Activated CD8-positive, alpha-beta memory T cell treated with anti-CD3 and anti-CD28 coated beads, Interleukin-2, amount 10 ng/mL, durations not matched to agents 7 days and 5 days (primary cell): ENCODE results near the gene GABRD. TPM values are rescaled to one million over a fixed set of nuclear protein-coding genes. Genes with fewer than 3 reads are reported as not detected.

Source experiments
- ATAC-seq: fragments of 150-1000 bp; cut with Tn5 transposase; one replicate; pipeline ENCODE4 v1.10.0; 2021; ENCODE audit warnings: moderate library complexity
- CTCF ChIA-PET: fragments of 350-600 bp; sonication (Branson Sonifier 250); formaldehyde crosslinking; loops from one replicate; lab custom pipeline; 2021; ENCODE audit warnings: antibody characterized with exemption; lab: Charles Lee
- DNase-seq: peaks from one replicate; pipeline ENCODE4 v3.0.0-alpha.2; 2020
- H3K27ac Mint-ChIP-seq: one replicate; pipeline ENCODE4 v1.8.0; 2021; ENCODE audit warnings: mild to moderate bottlenecking, mixed read lengths
- H3K27me3 Mint-ChIP-seq: one replicate; pipeline ENCODE4 v1.8.0; 2021; ENCODE audit warnings: mixed read lengths
- H3K36me3 Mint-ChIP-seq: one replicate; pipeline ENCODE4 v1.8.0; 2021; ENCODE audit warnings: mild to moderate bottlenecking, mixed read lengths
- H3K4me1 Mint-ChIP-seq: one replicate; pipeline ENCODE4 v1.8.0; 2021; ENCODE audit warnings: mixed read lengths
- H3K4me3 Mint-ChIP-seq: one replicate; pipeline ENCODE4 v1.8.0; 2021; ENCODE audit warnings: mild to moderate bottlenecking, moderate library complexity, mixed read lengths
- H3K9me3 Mint-ChIP-seq: one replicate; pipeline ENCODE4 v1.8.0; 2022; ENCODE audit warnings: low read depth, mixed read lengths
- total RNA-seq, 2 experiments: library from RNA; stranded (reverse); gene quantifications; one replicate each; pipeline ENCODE4 v1.2.3, GENCODE V29; 2021

Gene GABRD
- total RNA-seq, 2 experiments from 2014 or later: not detected

DNA sequence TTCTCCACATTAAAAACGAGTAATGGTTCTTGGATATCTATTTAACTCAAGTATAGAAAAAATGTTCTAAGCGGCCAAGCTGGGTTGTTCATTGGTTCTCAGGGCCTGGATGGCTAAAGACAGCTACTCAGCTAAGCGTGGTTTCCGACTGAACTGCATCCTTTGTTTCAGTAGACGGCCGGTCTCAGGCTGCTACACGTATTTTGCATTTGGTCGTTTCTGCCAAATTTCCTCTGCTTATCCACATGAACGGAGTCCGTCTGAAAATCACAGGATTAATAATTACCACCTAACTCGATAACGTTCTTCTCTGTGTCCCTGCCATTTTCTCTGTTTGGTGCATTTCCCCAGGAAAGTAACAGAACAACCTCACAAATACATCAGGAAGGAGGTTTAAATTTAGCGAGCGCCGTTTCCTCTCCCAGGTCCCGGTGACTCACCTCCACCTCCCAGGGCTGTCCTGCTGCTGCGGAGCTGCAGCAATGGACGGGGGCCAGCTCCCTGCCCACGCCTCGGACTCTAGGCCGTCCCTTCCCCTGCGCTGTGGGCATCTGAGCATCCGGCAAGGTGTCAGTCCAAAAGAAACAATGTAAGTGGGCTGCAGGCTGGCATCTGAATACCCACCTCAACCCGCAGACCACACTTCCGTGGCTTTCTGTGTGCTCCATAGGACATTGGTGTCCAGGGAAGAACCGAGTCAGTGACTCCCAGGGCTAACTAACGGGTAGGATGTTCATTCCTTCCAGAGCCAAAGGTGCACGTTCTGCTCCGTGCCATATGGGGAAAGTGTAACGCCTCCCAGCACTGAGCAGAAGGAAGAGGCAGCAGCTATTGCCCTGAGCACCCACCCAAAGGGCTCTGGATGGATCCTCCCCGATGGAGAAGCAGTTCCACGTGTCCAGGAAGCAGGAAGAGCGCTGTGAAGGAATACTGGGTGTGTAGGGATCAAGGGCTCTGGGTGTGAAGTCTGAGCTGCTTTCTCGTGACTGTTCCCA lies 4.1 kb upstream of the GABRD start:
- DNase-seq (no peak), ATAC-seq (no peak)
- H3K4me3 Mint-ChIP-seq: no peak overlapping the region
- H3K9me3 Mint-ChIP-seq: no peaks in the 10 kb centered on the region
- no peak overlapping the region for H3K27ac Mint-ChIP-seq
- H3K36me3 Mint-ChIP-seq: peaks cover 2% of the 10 kb centered on the region
- CTCF ChIA-PET: no interaction called here
- peaks cover 43% of the 10 kb centered on the region for H3K27me3 Mint-ChIP-seq
- H3K4me1 Mint-ChIP-seq: peaks cover 2% of the 10 kb centered on the region

DNA sequence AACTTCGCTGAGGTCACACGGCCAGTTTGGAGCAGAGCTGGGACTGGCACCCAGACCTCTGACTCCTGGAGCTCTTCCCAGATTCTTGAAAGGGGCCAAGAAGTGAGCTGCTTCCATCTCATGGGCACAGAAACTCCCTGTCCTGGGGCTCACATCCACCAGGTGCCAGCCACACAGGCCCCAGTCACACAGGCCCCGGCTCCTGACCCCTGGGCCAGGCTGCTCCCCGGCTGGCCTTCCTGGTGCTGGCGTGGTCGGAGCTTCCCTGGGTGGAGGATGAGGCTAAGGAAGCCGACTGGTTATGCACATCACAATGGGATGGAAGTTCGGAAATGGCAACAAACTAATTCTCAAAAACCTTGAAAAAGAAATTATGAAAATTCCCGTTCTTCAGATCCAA lies 3.0 kb upstream of the GABRD start:
- Mint-ChIP-seq H3K4me3 (no peak overlapping the region), H3K36me3 (peaks cover 2% of the 10 kb centered on the region), H3K9me3 (no peaks in the 10 kb centered on the region), H3K27ac (no peak overlapping the region), H3K4me1 (peaks cover 2% of the 10 kb centered on the region), H3K27me3 (peaks cover 50% of the 10 kb centered on the region)
- ATAC-seq (no peak), DNase-seq (no peak)
- CTCF ChIA-PET: interaction anchor here (4.3 kb wide), 1 partner anchor 28 kb away, joined by 18 read pairs; no protein-coding TSS in a partner anchor

DNA sequence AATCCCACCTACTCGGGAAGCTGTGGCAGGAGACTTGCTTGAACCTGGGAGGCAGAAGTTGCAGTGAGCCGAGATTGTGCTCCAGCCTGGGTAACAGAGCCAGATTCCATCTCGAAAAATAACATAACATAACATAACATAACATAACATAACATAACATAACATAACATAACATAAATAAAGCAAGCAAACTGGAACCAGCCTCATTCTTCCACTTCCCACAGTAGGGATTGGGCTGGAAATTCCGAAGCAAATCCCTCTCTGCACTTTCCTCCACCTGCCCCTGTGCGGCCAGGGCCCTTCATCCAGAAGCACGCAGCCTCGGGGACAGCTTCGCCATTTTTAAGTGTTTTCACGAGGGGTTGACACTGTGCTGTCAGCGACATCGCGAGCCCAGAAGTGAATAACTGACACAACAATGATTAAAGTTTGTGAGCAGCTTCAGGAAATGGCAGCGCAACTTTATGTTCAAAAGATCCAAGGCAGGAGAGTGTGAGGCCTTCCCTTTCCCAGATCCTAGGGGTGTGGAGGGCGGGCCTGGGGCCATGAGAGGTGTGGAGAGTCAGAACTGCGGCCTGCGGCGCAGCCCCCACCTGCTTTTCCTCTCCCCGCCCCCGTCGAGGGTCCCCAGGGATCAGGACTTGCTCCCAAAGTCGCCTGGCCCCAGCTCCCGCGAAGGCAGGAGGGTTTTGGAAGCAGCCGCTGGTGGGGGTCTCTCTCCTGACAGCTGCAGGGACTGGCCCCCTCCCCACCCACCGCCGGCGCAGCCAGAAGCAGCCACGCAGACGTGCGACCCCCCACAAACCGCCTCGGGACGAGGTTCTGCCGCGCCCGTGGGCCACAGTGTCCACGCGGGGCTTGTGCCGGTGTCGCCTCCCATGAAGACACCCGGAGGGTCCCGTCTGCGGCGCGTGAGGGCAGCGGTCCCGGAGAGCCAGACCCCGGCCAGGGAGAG lies 651 bp upstream of the GABRD start:
- Mint-ChIP-seq H3K4me1 (peaks cover 2% of the 10 kb centered on the region), H3K27me3 (peaks cover 50% of the 10 kb centered on the region), H3K27ac (no peak overlapping the region), H3K4me3 (no peak overlapping the region), H3K9me3 (no peaks in the 10 kb centered on the region), H3K36me3 (peaks cover 2% of the 10 kb centered on the region)
- no peak for DNase-seq
- ATAC-seq: no peak
- CTCF ChIA-PET: interaction anchor here (4.3 kb wide), 1 partner anchor 26 kb away, joined by 18 read pairs; no protein-coding TSS in a partner anchor

DNA sequence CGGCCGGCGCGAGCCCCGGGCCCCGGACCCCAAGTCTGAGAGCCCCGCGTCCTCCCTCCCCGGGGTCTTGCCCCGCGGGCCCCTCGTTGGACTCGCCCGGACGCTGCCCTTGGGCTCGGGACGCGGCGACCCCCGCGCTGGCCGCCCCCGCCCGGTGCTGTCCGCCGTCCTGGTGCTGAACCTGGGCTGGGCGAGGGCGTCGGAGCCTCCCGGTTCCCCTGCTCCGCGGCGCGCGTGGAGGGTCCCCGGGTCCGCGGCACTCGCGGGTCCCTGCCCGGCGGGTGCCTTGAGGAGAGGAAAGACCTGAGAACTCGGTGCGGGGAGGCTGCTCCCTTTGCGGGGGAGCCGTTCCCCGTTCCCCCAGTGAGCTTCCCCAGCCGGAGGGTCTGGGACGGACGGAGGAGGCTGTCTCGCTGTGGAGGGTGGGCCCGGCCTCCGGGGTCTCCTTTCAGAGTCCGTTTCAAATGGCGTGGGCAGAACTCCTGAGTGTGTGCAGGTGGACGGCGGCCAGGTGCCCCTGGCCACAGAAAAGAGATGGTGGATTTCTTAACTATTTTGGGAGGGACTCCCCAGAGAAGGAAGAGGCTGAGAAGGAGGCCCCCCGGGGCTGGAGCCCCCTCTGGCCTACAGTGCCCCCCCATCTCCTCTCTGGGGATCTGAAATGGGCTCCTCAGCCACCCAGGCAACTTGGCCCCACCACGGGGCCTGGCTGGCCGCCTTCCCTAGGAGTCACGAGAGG lies 595 bp downstream of the GABRD start:
- no peak for DNase-seq
- ATAC-seq: peak; percentile 33
- H3K9me3 Mint-ChIP-seq: no peaks in the 10 kb centered on the region
- H3K27me3 Mint-ChIP-seq: peaks cover 46% of the 10 kb centered on the region
- H3K36me3 Mint-ChIP-seq: peaks cover 2% of the 10 kb centered on the region
- peaks cover 2% of the 10 kb centered on the region for H3K4me1 Mint-ChIP-seq
- no peak overlapping the region for H3K27ac Mint-ChIP-seq
- CTCF ChIA-PET: interaction anchor here (4.3 kb wide), 1 partner anchor 25 kb away, joined by 18 read pairs; no protein-coding TSS in a partner anchor
- no peak overlapping the region for H3K4me3 Mint-ChIP-seq

DNA sequence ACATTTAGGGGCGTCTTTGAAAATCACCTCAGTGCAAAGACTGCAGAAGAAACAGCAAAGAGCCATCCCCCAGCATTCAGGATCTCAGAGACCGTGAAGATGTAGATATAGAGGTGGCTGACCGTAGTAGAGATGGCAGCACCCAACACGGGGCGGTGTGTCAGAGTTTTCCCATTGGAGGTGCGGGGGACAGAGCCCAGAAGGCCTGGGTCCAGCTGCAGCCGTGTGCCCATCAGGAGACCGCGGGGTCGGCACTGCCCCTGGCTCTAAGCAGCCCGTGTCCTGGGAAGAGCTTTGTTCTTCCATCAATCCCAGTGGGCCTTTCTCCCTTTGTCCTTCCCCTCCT lies 1.1 kb downstream of the GABRD start:
- no peak overlapping the region for H3K27ac Mint-ChIP-seq

DNA sequence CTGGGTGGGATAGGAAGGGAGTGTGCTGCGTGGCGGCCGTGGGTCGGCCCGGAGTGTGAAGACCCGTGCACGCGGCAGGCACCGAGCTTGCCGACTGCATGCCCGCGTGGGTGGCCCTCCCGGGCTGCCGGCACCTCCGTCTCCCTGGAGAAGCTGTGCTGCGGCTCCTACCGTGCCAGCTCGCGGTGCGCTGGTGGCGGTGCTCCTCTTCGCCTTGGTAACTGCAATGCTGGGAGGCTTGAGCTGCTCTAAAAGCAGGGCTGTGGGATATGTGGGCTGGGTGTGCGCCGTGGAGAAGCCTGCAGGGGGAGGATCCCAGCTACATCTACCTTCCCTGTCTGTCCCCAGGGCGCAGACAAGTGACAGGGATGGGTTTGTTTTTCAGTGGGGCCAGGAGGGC lies 2.4 kb downstream of the GABRD start:
- Mint-ChIP-seq H3K9me3 (no peaks in the 10 kb centered on the region), H3K36me3 (peaks cover 2% of the 10 kb centered on the region), H3K4me1 (peaks cover 5% of the 10 kb centered on the region), H3K4me3 (no peak overlapping the region), H3K27me3 (peaks cover 37% of the 10 kb centered on the region), H3K27ac (no peak overlapping the region)
- CTCF ChIA-PET: interaction anchor here (1.8 kb wide), 1 partner anchor 23 kb away, joined by 7 read pairs; no protein-coding TSS in a partner anchor
- ATAC-seq: no peak
- no peak for DNase-seq

More for the DNA sequence above, 1.1 kb downstream of the GABRD start:
- CTCF ChIA-PET: interaction anchor here (4.3 kb wide), 1 partner anchor 24 kb away, joined by 18 read pairs; no protein-coding TSS in a partner anchor
- DNase-seq (no peak), ATAC-seq (no peak)
- Mint-ChIP-seq H3K9me3 (no peaks in the 10 kb centered on the region), H3K4me1 (peaks cover 2% of the 10 kb centered on the region), H3K27me3 (peaks cover 42% of the 10 kb centered on the region), H3K36me3 (peaks cover 2% of the 10 kb centered on the region), H3K4me3 (no peak overlapping the region)

DNA sequence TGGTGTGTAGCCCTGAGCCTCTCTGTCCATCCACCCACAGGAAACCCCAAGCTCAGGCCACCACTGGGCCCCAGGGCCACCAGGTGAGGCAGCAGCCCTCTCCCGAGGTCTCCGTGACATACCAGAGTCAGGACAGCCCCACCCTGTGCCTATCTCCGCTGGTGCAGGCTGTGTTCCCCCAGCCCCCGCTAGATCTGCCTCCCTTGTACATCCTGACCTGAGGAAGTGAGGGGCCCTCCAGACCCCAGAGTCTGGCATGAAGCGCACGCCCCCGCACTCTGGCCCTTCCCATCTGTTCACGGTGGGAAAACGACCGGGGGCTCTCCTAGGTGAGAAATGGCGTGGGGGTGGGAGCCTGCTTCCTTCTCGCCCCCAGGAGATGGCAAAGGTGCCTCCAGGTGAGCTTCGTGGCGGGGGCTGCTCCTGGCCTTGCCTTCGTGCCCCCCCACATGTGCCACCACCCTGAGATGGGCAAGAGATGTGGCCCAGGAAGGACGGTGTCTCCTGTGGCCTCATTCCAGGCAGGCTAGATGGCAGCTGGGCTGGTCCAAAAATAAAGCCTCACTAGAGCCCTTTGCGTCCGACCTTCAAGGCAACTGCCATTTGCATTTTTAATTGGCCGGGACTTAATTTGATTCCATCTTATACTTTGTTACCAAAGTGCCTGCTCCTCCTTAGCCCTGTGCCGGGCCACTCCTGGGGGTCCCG lies 3.1 kb downstream of the GABRD start:
- CTCF ChIA-PET: interaction anchor here (1.8 kb wide), 1 partner anchor 23 kb away, joined by 7 read pairs; no protein-coding TSS in a partner anchor
- Mint-ChIP-seq H3K4me1 (peaks cover 5% of the 10 kb centered on the region), H3K36me3 (peaks cover 2% of the 10 kb centered on the region), H3K4me3 (no peak overlapping the region), H3K27me3 (peaks cover 31% of the 10 kb centered on the region), H3K27ac (no peak overlapping the region), H3K9me3 (no peaks in the 10 kb centered on the region)
- DNase-seq: no peak
- ATAC-seq: no peak

DNA sequence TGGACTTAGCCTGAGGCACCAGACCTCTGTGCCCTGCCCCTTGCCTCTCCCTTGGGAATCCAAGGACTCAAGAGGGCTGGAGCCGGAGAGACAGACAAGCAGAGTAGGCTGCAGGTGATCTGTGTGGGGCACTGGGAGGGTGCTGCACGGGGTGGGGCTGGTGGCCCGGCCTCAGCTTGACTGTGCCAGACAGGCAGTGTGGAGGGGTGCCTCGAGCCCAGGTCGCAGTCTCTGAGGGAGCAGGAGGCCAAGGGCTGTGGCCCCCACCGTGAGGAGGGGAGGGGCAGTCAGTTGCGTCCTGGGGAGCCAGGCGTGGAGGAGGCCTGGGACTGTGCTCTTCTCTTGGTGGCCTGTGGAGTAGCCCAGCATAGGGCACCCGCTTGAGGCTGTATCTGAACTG lies 4.0 kb downstream of the GABRD start:
- Mint-ChIP-seq H3K9me3 (no peaks in the 10 kb centered on the region), H3K4me1 (peaks cover 5% of the 10 kb centered on the region), H3K4me3 (no peak overlapping the region), H3K27ac (no peak overlapping the region), H3K36me3 (peaks cover 2% of the 10 kb centered on the region), H3K27me3 (peaks cover 21% of the 10 kb centered on the region)
- no peak for ATAC-seq
- CTCF ChIA-PET: no interaction called here
- DNase-seq: no peak

DNA sequence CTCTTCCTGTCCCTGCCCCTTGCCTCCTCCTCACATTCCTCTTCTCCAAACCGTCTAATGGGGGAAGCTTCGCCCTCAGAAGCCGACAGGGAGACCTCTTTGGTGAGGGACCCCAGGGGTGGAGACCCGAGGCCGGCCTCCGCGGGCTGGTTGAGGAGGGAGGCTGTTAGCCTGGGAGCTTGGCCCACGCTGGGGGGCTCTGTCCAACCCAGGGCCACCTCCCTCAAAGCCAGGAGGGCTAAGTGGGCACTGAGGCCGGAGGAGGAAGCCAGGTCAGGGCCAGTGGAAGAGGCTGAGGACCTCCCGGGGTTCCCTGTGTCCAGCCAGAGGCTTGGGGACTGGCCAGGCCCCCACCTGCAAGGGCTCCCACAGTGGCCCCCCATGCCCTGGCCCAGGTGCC lies 5.3 kb downstream of the GABRD start:
- CTCF ChIA-PET: interaction anchor here (1.4 kb wide), 1 partner anchor 20 kb away, joined by 6 read pairs; no protein-coding TSS in a partner anchor
- no peaks in the 10 kb centered on the region for H3K9me3 Mint-ChIP-seq
- no peaks in the 10 kb centered on the region for H3K36me3 Mint-ChIP-seq
- H3K27me3 Mint-ChIP-seq: peaks cover 16% of the 10 kb centered on the region
- peaks cover 3% of the 10 kb centered on the region for H3K4me1 Mint-ChIP-seq
- DNase-seq: no peak
- no peak for ATAC-seq
- H3K27ac Mint-ChIP-seq: no peak overlapping the region
- no peak overlapping the region for H3K4me3 Mint-ChIP-seq

DNA sequence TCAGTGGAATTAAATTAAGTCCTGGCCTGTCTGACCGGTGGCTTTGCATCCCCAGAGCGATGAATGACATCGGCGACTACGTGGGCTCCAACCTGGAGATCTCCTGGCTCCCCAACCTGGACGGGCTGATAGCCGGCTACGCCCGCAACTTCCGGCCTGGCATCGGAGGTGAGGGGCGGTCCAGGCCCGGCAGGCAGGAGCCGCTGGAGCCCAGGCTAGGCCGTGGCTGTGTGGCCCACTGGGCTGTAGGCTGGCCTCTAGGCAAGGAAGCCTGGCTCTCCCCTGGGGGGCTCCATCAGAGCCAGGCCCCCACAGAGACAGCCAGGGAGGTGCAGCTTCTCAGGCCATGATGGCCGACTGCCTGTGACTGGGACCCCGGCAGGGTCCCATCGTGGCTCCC lies 5.7 kb downstream of the GABRD start:
- Mint-ChIP-seq H3K27ac (no peak overlapping the region), H3K36me3 (no peaks in the 10 kb centered on the region), H3K4me1 (peaks cover 3% of the 10 kb centered on the region), H3K27me3 (peaks cover 15% of the 10 kb centered on the region), H3K4me3 (no peak overlapping the region), H3K9me3 (no peaks in the 10 kb centered on the region)
- no peak for ATAC-seq
- DNase-seq: no peak
- CTCF ChIA-PET: interaction anchor here (1.1 to 2.7 kb wide), 3 partner anchors 20 to 36 kb away, joined by 3 to 14 read pairs (median 6); no protein-coding TSS in a partner anchor

DNA sequence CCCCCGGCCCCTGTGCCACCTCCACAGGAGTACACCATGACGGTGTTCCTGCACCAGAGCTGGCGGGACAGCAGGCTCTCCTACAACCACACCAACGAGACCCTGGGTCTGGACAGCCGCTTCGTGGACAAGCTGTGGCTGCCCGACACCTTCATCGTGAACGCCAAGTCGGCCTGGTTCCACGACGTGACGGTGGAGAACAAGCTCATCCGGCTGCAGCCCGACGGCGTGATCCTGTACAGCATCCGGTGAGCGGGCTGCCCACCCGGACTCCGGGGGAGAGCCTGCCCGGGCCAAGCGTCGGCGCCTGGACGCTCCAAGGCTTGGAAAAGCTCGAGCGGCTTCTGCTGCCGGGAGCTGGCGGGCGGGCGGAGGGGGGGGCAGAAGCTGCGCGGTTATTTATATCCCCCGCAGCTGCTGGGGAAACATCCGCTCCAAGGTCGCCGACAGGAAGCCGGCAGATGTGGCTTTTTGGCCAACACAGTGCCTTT lies 6.4 kb downstream of the GABRD start:
- CTCF ChIA-PET: interaction anchor here (1.1 to 2.7 kb wide), 2 partner anchors 19 to 36 kb away, joined by 3 to 14 read pairs; no protein-coding TSS in a partner anchor
- Mint-ChIP-seq H3K36me3 (no peaks in the 10 kb centered on the region), H3K4me1 (peaks cover 3% of the 10 kb centered on the region), H3K9me3 (no peaks in the 10 kb centered on the region), H3K27ac (no peak overlapping the region), H3K4me3 (no peak overlapping the region), H3K27me3 (peaks cover 8% of the 10 kb centered on the region)
- ATAC-seq (peak; percentile 64), DNase-seq (peak; percentile 52)
